Measurements from ENCODE around the gene FAM53B. TPM values are rescaled to one million over a fixed set of nuclear protein-coding genes. Genes with fewer than 3 reads are reported as not detected.

FAM53B gene
- total RNA-seq, 4 donors from 2014 or later = 21.9 to 42.6 (median 32.2) TPM

- DNase-seq (ENCODE audit: low spot score) = no peak
- ATAC-seq (ENCODE audit: low FRiP score) = no peak
- TF ChIP-seq CTCF (IDR thresholded peaks at IDR 0.05) = no peak
Observed at GRCh38 chr10:124654686-124655085, 89.5 kb downstream of the FAM53B start.

GRCh38 chr10:124653811-124654651 lies 90.1 kb downstream of the FAM53B start:
- no peak for DNase-seq (ENCODE audit: low spot score)
- no peak for TF ChIP-seq CTCF (IDR thresholded peaks at IDR 0.05)
- ATAC-seq (ENCODE audit: low FRiP score) = no peak

GRCh38 chr10:124653311-124653710 lies 90.9 kb downstream of the FAM53B start:
- TF ChIP-seq CTCF (IDR thresholded peaks at IDR 0.05) = no peak
- DNase-seq (ENCODE audit: low spot score) = no peak
- no peak for ATAC-seq (ENCODE audit: low FRiP score)

GRCh38 chr10:124652701-124653100 lies 91.5 kb downstream of the FAM53B start:
- no peak for TF ChIP-seq CTCF (IDR thresholded peaks at IDR 0.05)
- no peak for ATAC-seq (ENCODE audit: low FRiP score)
- no peak for DNase-seq (ENCODE audit: low spot score)

- DNase-seq (ENCODE audit: low spot score) (no peak), ATAC-seq (ENCODE audit: low FRiP score) (no peak)
- TF ChIP-seq CTCF (IDR thresholded peaks at IDR 0.05) = no peak
Observed at GRCh38 chr10:124652200-124652599, 92.0 kb downstream of the FAM53B start.

GRCh38 chr10:124651402-124651891 lies 92.7 kb downstream of the FAM53B start:
- ATAC-seq (ENCODE audit: low FRiP score) (no peak), DNase-seq (ENCODE audit: low spot score) (no peak)
- no peak for TF ChIP-seq CTCF (IDR thresholded peaks at IDR 0.05)

Data from omental fat pad (tissue), 4 donors.